PC-9 (cell line): ENCODE data around the gene NFATC1. TPM values are rescaled to one million over a fixed set of nuclear protein-coding genes. Genes with fewer than 3 reads are reported as not detected.

Experiments used
- BruUV-seq: library from RNA; stranded (reverse); fragments of 400-500 nt; replicated peaks from 2 replicates; lab custom pipeline; 2021; lab: Mats Ljungman, UMichigan
- CTCF ChIA-PET: fragments of 300-600 bp; sonication (Branson Sonifier 250); formaldehyde crosslinking; loops from one replicate; lab custom pipeline; 2022; ENCODE audit warnings: antibody characterized with exemption; lab: Charles Lee
- POLR2A ChIA-PET: fragments of 300-600 bp; sonication (Branson Sonifier 250); formaldehyde crosslinking; loops from one replicate; lab custom pipeline; 2022; ENCODE audit warnings: antibody characterized with exemption; ENCODE audit not compliant: unreplicated experiment; lab: Charles Lee
- DNase-seq, 2 experiments: peaks; one replicate each; pipeline versions ENCODE4 v3.0.0 to v3.0.0-alpha.2; 2015 to 2022; ENCODE audit warnings: mixed read lengths in 1 of 2
- H2AFZ ChIP-seq: fragments of 200-600 bp; sonication (generic); 2 replicates; pipeline ENCODE4 v1.8.1; 2017; ENCODE audit warnings: antibody characterized with exemption
- H3F3A ChIP-seq: fragments of 200-600 bp; sonication (generic); 2 replicates; pipeline ENCODE4 v1.8.1; 2017; ENCODE audit warnings: antibody characterized with exemption, mild to moderate bottlenecking, low read depth; ENCODE audit not compliant: insufficient read depth
- H3K27ac ChIP-seq: fragments of 200-600 bp; sonication (generic); 2 replicates; pipeline ENCODE4 v1.6.1; 2016; ENCODE audit warnings: mixed run types
- H3K27me3 ChIP-seq: fragments of 200-600 bp; sonication (generic); 2 replicates; pipeline ENCODE4 v1.6.1; 2016; ENCODE audit warnings: low read depth, mixed run types; ENCODE audit not compliant: insufficient read depth
- H3K36me3 ChIP-seq: fragments of 200-600 bp; sonication (generic); 2 replicates; pipeline ENCODE4 v1.6.1; 2016; ENCODE audit warnings: low read depth, mixed run types
- H3K4me1 ChIP-seq: fragments of 200-600 bp; sonication (generic); replicated peaks from 2 replicates; pipeline ENCODE4 v1.6.1; 2016; ENCODE audit warnings: mixed run types; ENCODE audit not compliant: insufficient read depth
- H3K4me2 ChIP-seq: fragments of 200-600 bp; sonication (generic); 2 replicates; pipeline ENCODE4 v1.6.1; 2017; ENCODE audit warnings: mixed run types
- H3K4me3 ChIP-seq: fragments of 200-600 bp; sonication (generic); 2 replicates; pipeline ENCODE4 v1.6.1; 2016; ENCODE audit warnings: mixed run types
- H3K79me2 ChIP-seq: fragments of 200-600 bp; sonication (generic); 2 replicates; pipeline ENCODE4 v1.6.1; 2017; ENCODE audit warnings: low read depth, mixed run types
- H3K9me2 ChIP-seq: fragments of 200-600 bp; sonication (generic); 2 replicates; pipeline ENCODE4 v1.8.1; 2017; ENCODE audit warnings: mild to moderate bottlenecking; ENCODE audit not compliant: insufficient read depth
- H3K9me3 ChIP-seq: fragments of 200-600 bp; sonication (generic); 2 replicates; pipeline ENCODE4 v1.8.1; 2016; ENCODE audit warnings: low read depth; ENCODE audit not compliant: insufficient read depth
- H4K20me1 ChIP-seq: fragments of 200-600 bp; sonication (generic); 2 replicates; pipeline ENCODE4 v1.8.1; 2017; ENCODE audit not compliant: insufficient read depth
- EZH2 ChIP-seq: fragments of 200-600 bp; sonication (generic); IDR thresholded peaks from 2 replicates; pipeline ENCODE4 v1.8.0; 2017; ENCODE audit warnings: antibody characterized with exemption, low read depth
- intact Hi-C: fragments of 100-400 bp; cut with micrococcal nuclease; formaldehyde crosslinking; loops from one replicate; pipeline ENCODE4 v1.10.0; 2022; ENCODE audit not compliant: unreplicated experiment
- total RNA-seq: library from RNA; stranded (reverse); gene quantifications from 2 replicates; pipeline ENCODE4 v1.2.3, GENCODE V29; 2021
- TF ChIP-seq, protein P1 (sequence below): fragments of 200-600 bp; sonication (generic); conservative IDR thresholded peaks from 2 replicates; pipeline ENCODE4 v1.6.1; 2017; ENCODE audit warnings: mixed run types, antibody characterized with exemption, mild to moderate bottlenecking, moderate library complexity

NFATC1 gene
- total RNA-seq, 1 experiment from 2014 or later: 2.6 TPM

DNA sequence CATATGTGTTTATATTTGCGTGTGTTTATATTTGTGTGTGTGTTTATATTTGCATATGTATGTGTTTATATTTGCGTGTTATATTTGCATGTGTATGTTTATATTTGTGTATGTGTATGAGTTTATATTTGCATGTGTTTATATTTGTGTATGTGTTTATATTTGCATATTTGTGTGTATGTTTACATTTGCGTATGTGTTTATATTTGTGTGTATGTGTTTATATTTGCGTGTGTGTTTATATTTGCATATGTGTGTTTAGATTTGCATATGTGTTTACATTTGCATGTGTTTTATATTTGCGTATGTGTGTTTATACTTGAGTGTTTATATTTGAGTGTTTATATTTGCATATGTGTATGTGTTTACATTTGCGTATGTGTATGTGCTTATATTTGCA lies 168.2 kb downstream of the NFATC1 start:
- BruUV-seq: no TSS peak
- Histone ChIP-seq H3K4me3 (no peak overlapping the region), H3K9me3 (no peaks in the 10 kb centered on the region), H2AFZ (no peak overlapping the region), H3K9me2 (no peaks in the 10 kb centered on the region), H3K27me3 (peaks cover 86% of the 10 kb centered on the region), H3K27ac (no peak overlapping the region), H3K36me3 (no peaks in the 10 kb centered on the region), H3F3A (no peaks in the 10 kb centered on the region), H3K4me2 (no peak overlapping the region), H3K79me2 (no peaks in the 10 kb centered on the region), H4K20me1 (no peaks in the 10 kb centered on the region), H3K4me1 (no peaks in the 10 kb centered on the region)
- ChIA-PET POLR2A (no interaction called here), CTCF (no interaction called here)
- intact Hi-C loops: no loop called here
- TF ChIP-seq EZH2: no peak
- TF ChIP-seq, protein P1, sequence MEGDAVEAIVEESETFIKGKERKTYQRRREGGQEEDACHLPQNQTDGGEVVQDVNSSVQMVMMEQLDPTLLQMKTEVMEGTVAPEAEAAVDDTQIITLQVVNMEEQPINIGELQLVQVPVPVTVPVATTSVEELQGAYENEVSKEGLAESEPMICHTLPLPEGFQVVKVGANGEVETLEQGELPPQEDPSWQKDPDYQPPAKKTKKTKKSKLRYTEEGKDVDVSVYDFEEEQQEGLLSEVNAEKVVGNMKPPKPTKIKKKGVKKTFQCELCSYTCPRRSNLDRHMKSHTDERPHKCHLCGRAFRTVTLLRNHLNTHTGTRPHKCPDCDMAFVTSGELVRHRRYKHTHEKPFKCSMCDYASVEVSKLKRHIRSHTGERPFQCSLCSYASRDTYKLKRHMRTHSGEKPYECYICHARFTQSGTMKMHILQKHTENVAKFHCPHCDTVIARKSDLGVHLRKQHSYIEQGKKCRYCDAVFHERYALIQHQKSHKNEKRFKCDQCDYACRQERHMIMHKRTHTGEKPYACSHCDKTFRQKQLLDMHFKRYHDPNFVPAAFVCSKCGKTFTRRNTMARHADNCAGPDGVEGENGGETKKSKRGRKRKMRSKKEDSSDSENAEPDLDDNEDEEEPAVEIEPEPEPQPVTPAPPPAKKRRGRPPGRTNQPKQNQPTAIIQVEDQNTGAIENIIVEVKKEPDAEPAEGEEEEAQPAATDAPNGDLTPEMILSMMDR: no peak
- no peak for DNase-seq

DNA sequence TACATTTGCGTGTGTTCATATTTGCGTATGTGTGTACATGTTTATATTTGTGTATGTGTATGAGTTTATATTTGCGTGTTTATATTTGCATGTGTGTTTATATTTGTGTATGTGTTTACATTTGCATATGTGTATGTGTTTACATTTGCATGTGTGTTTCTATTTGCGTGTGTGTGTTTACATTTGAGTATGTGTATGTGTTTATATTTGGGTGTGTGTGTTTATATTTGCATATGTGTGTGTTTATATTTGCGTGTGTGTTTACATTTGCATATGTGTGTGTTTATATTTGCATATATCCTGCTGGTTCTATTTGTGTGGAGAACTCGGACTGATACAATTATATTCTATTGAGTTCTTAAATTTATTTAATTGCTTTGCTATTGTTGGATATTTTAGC lies 168.7 kb downstream of the NFATC1 start:
- ChIA-PET CTCF (no interaction called here), POLR2A (no interaction called here)
- DNase-seq: no peak
- no peaks in the 10 kb centered on the region for H3F3A ChIP-seq
- peaks cover 86% of the 10 kb centered on the region for H3K27me3 ChIP-seq
- H4K20me1 ChIP-seq: no peaks in the 10 kb centered on the region
- BruUV-seq: no TSS peak
- H3K79me2 ChIP-seq: no peaks in the 10 kb centered on the region
- no peak for TF ChIP-seq EZH2
- TF ChIP-seq, protein P1: no peak
- no peak overlapping the region for H3K4me3 ChIP-seq
- H3K4me2 ChIP-seq: no peak overlapping the region
- no peaks in the 10 kb centered on the region for H3K4me1 ChIP-seq
- no peak overlapping the region for H3K27ac ChIP-seq
- no peaks in the 10 kb centered on the region for H3K9me3 ChIP-seq
- no peaks in the 10 kb centered on the region for H3K9me2 ChIP-seq
- intact Hi-C loops: no loop called here
- no peak overlapping the region for H2AFZ ChIP-seq
- no peaks in the 10 kb centered on the region for H3K36me3 ChIP-seq

DNA sequence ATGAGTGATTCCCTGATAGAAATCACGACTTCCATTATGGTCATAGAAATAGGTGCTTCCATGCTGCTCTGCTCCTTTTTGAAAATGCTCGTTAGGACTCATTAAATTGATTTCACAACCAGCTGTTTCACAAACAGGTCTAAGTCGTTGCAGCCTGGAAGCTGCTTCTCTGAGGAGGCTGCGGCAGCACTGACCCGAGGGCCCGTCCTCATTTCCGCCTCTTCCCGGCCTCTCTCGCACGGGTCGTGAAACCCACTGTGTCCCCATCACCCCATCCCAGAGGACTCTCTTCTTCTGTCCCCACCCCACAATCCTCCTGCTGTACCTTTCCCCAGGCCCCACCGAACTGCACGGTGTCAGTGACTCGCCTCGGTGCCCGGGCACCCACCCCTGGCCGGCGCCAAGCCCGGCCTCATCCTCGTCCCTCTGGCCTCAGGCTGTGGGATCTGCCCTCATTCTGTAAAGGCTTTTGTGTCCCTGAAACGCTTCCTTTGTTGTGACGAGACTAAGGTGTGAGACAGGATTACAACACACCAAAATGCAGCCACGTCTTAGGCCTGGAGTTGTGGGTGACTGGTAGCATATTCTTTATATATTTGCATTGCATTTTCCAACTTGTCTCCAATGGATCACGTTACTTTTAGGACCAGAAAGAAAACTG lies 171.2 kb downstream of the NFATC1 start:
- H3K9me3 ChIP-seq: no peaks in the 10 kb centered on the region
- no peak overlapping the region for H3K27ac ChIP-seq
- ChIA-PET CTCF (no interaction called here), POLR2A (no interaction called here)
- H3K79me2 ChIP-seq: no peaks in the 10 kb centered on the region
- intact Hi-C loops: no loop called here
- BruUV-seq: no TSS peak
- no peak overlapping the region for H3K4me3 ChIP-seq
- H3K9me2 ChIP-seq: no peaks in the 10 kb centered on the region
- TF ChIP-seq, protein P1: no peak
- TF ChIP-seq EZH2: no peak
- no peak for DNase-seq
- H4K20me1 ChIP-seq: no peaks in the 10 kb centered on the region
- no peaks in the 10 kb centered on the region for H3K4me1 ChIP-seq
- H3K36me3 ChIP-seq: no peaks in the 10 kb centered on the region
- H3K4me2 ChIP-seq: no peak overlapping the region
- H3F3A ChIP-seq: no peaks in the 10 kb centered on the region
- peaks cover 89% of the 10 kb centered on the region for H3K27me3 ChIP-seq
- H2AFZ ChIP-seq: no peak overlapping the region
